Stimulated activated naive B cell treated with anti-CD40 and anti-IgM and Interleukin-4, amounts not matched to agents 10 μg/mL and 1 μg/mL and 100 μg/mL, for 72 hours (primary cell): ENCODE data around the gene TSPYL6.
A peak's percentile ranks its signal among the peaks of the same experiment; 100 is the strongest.

Experiments
- ATAC-seq, 2 donors: fragments of 150-1000 bp; cut with Tn5 transposase; replicated peaks; 2 replicates each; pipeline ENCODE4 v1.10.0; 2021; ENCODE audit warnings: moderate library complexity in 1 of 2
- DNase-seq: peaks from one replicate; pipeline ENCODE4 v3.0.0; 2021
- H3K27ac Mint-ChIP-seq: one replicate; pipeline ENCODE4 v1.8.0; 2022; ENCODE audit warnings: mild to moderate bottlenecking, mixed read lengths
- H3K27me3 Mint-ChIP-seq, 2 donors: one replicate each; pipeline ENCODE4 v1.8.0; 2022; ENCODE audit warnings: mixed read lengths in 2 of 2
- H3K36me3 Mint-ChIP-seq, 2 donors: one replicate each; pipeline ENCODE4 v1.8.0; 2022; ENCODE audit warnings: mixed read lengths in 2 of 2, mild to moderate bottlenecking in 1 of 2
- H3K4me1 Mint-ChIP-seq, 2 donors: one replicate each; pipeline ENCODE4 v1.8.0; 2022; ENCODE audit warnings: mixed read lengths in 2 of 2, mild to moderate bottlenecking in 1 of 2
- H3K4me3 Mint-ChIP-seq, 2 donors: one replicate each; pipeline ENCODE4 v1.8.0; 2022; ENCODE audit warnings: mild to moderate bottlenecking in 2 of 2, mixed read lengths in 2 of 2, moderate library complexity in 1 of 2
- H3K9me3 Mint-ChIP-seq, 2 donors: one replicate each; pipeline ENCODE4 v1.8.0; 2022; ENCODE audit warnings: mixed read lengths in 2 of 2, mild to moderate bottlenecking in 1 of 2

Gene TSPYL6

GRCh38 chr2:54239427-54239826, 16.6 kb downstream of the TSPYL6 start:
- no peak overlapping the region for H3K4me3 Mint-ChIP-seq
- H3K36me3 Mint-ChIP-seq, result peaks cover 5 to 8% of the 10 kb centered on the region in 2 donors
- ATAC-seq (peak in 1 of 2 donors; percentile 22), DNase-seq (no peak)
- H3K27me3 Mint-ChIP-seq, result no peaks in the 10 kb centered on the region
- no peaks in the 10 kb centered on the region for H3K4me1 Mint-ChIP-seq
- peaks cover 4 to 6% of the 10 kb centered on the region in 2 donors for H3K9me3 Mint-ChIP-seq
- H3K27ac Mint-ChIP-seq, result no peak overlapping the region

- Mint-ChIP-seq H3K27ac (no peak overlapping the region), H3K36me3 (peaks cover 7 to 11% of the 10 kb centered on the region in 2 donors), H3K9me3 (peaks cover 7 to 9% of the 10 kb centered on the region in 2 donors), H3K4me1 (no peaks in the 10 kb centered on the region), H3K4me3 (no peak overlapping the region), H3K27me3 (no peaks in the 10 kb centered on the region)
- DNase-seq (no peak), ATAC-seq (no peak)
These were observed 18.6 kb downstream of the TSPYL6 start for GRCh38 chr2:54237428-54237827.

- DNase-seq (no peak), ATAC-seq (no peak)
- Mint-ChIP-seq H3K27me3 (no peaks in the 10 kb centered on the region), H3K4me3 (no peak overlapping the region), H3K4me1 (no peaks in the 10 kb centered on the region), H3K27ac (no peak overlapping the region), H3K36me3 (peaks cover 12 to 16% of the 10 kb centered on the region in 2 donors), H3K9me3 (peaks cover 11 to 12% of the 10 kb centered on the region in 2 donors)
These were observed 22.0 kb downstream of the TSPYL6 start for GRCh38 chr2:54233832-54234649.

- H3K4me1 Mint-ChIP-seq, result peaks cover 0 to 4% of the 10 kb centered on the region in 2 donors
- H3K9me3 Mint-ChIP-seq, result peaks cover 6 to 10% of the 10 kb centered on the region in 2 donors
- peaks cover 13 to 19% of the 10 kb centered on the region in 2 donors for H3K36me3 Mint-ChIP-seq
- ATAC-seq (no peak), DNase-seq (no peak)
- H3K27ac Mint-ChIP-seq, result no peak overlapping the region
- H3K27me3 Mint-ChIP-seq, result no peaks in the 10 kb centered on the region
- H3K4me3 Mint-ChIP-seq, result no peak overlapping the region
These were observed 27.1 kb downstream of the TSPYL6 start for GRCh38 chr2:54228945-54229344.

GRCh38 chr2:54227798-54228197, 28.2 kb downstream of the TSPYL6 start:
- ATAC-seq (no peak), DNase-seq (no peak)
- H3K4me3 Mint-ChIP-seq, result no peak overlapping the region
- peaks cover 6 to 10% of the 10 kb centered on the region in 2 donors for H3K9me3 Mint-ChIP-seq
- H3K27ac Mint-ChIP-seq, result no peak overlapping the region
- peaks cover 14 to 22% of the 10 kb centered on the region in 2 donors for H3K36me3 Mint-ChIP-seq
- H3K27me3 Mint-ChIP-seq, result no peaks in the 10 kb centered on the region
- peaks cover 0 to 4% of the 10 kb centered on the region in 2 donors for H3K4me1 Mint-ChIP-seq

GRCh38 chr2:54226260-54226659, 29.8 kb downstream of the TSPYL6 start:
- Mint-ChIP-seq H3K27me3 (no peaks in the 10 kb centered on the region), H3K4me3 (no peak overlapping the region), H3K27ac (no peak overlapping the region), H3K36me3 (peaks cover 8 to 16% of the 10 kb centered on the region in 2 donors), H3K9me3 (peaks cover 0 to 4% of the 10 kb centered on the region in 2 donors), H3K4me1 (peaks cover 0 to 4% of the 10 kb centered on the region in 2 donors)
- ATAC-seq (no peak), DNase-seq (no peak)

- no peaks in the 10 kb centered on the region for H3K27me3 Mint-ChIP-seq
- peaks cover 0 to 4% of the 10 kb centered on the region in 2 donors for H3K9me3 Mint-ChIP-seq
These were observed 31.0 kb downstream of the TSPYL6 start for GRCh38 chr2:54224997-54225396.

GRCh38 chr2:54213082-54213481, 42.9 kb downstream of the TSPYL6 start:
- H3K4me3 Mint-ChIP-seq, result no peak overlapping the region

More at GRCh38 chr2:54224997-54225396, 31.0 kb downstream of the TSPYL6 start:
- Mint-ChIP-seq H3K27ac (no peak overlapping the region), H3K36me3 (peaks cover 8 to 16% of the 10 kb centered on the region in 2 donors), H3K4me1 (peaks cover 0 to 4% of the 10 kb centered on the region in 2 donors), H3K4me3 (no peak overlapping the region)
- DNase-seq (no peak), ATAC-seq (no peak)

GRCh38 chr2:54212456-54212855, 43.6 kb downstream of the TSPYL6 start:
- Mint-ChIP-seq H3K36me3 (peaks cover 13 to 17% of the 10 kb centered on the region in 2 donors), H3K4me3 (no peak overlapping the region), H3K27ac (no peak overlapping the region), H3K4me1 (no peaks in the 10 kb centered on the region), H3K27me3 (no peaks in the 10 kb centered on the region), H3K9me3 (peaks cover 14% of the 10 kb centered on the region in 2 donors)
- ATAC-seq (no peak), DNase-seq (no peak)

More at GRCh38 chr2:54213082-54213481, 42.9 kb downstream of the TSPYL6 start:
- no peak for DNase-seq
- Mint-ChIP-seq H3K36me3 (peaks cover 12 to 17% of the 10 kb centered on the region in 2 donors), H3K27ac (no peak overlapping the region), H3K9me3 (peaks cover 14% of the 10 kb centered on the region in 2 donors), H3K4me1 (no peaks in the 10 kb centered on the region), H3K27me3 (no peaks in the 10 kb centered on the region)
- ATAC-seq, result no peak

GRCh38 chr2:54209379-54209778, 46.6 kb downstream of the TSPYL6 start:
- H3K36me3 Mint-ChIP-seq, result peaks cover 4 to 12% of the 10 kb centered on the region in 2 donors
- peaks cover 6 to 8% of the 10 kb centered on the region in 2 donors for H3K9me3 Mint-ChIP-seq
- DNase-seq (no peak), ATAC-seq (no peak)
- no peak overlapping the region for H3K4me3 Mint-ChIP-seq
- H3K27me3 Mint-ChIP-seq, result no peaks in the 10 kb centered on the region
- no peak overlapping the region for H3K27ac Mint-ChIP-seq
- peaks cover 0 to 6% of the 10 kb centered on the region in 2 donors for H3K4me1 Mint-ChIP-seq

- no peak for ATAC-seq
- Mint-ChIP-seq H3K4me3 (no peak overlapping the region), H3K4me1 (peaks cover 0 to 6% of the 10 kb centered on the region in 2 donors), H3K27me3 (no peaks in the 10 kb centered on the region), H3K36me3 (peaks cover 2 to 7% of the 10 kb centered on the region in 2 donors), H3K9me3 (peaks cover 3 to 4% of the 10 kb centered on the region in 2 donors), H3K27ac (no peak overlapping the region)
- no peak for DNase-seq
These were observed 47.4 kb downstream of the TSPYL6 start for GRCh38 chr2:54208364-54209240.

GRCh38 chr2:54207666-54208195, 48.3 kb downstream of the TSPYL6 start:
- H3K4me1 Mint-ChIP-seq, result peaks cover 0 to 6% of the 10 kb centered on the region in 2 donors
- no peaks in the 10 kb centered on the region for H3K27me3 Mint-ChIP-seq
- no peak overlapping the region for H3K27ac Mint-ChIP-seq
- ATAC-seq (no peak), DNase-seq (no peak)
- H3K36me3 Mint-ChIP-seq, result peaks cover 2 to 4% of the 10 kb centered on the region in 2 donors
- H3K9me3 Mint-ChIP-seq, result no peaks in the 10 kb centered on the region
- H3K4me3 Mint-ChIP-seq, result no peak overlapping the region

GRCh38 chr2:54206596-54206995, 49.4 kb downstream of the TSPYL6 start:
- H3K27me3 Mint-ChIP-seq, result no peaks in the 10 kb centered on the region
- peaks cover 0 to 3% of the 10 kb centered on the region in 2 donors for H3K9me3 Mint-ChIP-seq
- peak; percentile 62 to 68 for ATAC-seq
- peaks cover 0 to 6% of the 10 kb centered on the region in 2 donors for H3K4me1 Mint-ChIP-seq
- peak overlapping the region in 1 of 2 donors; percentile 54 for H3K4me3 Mint-ChIP-seq
- DNase-seq, result no peak
- H3K36me3 Mint-ChIP-seq, result peaks cover 2 to 9% of the 10 kb centered on the region in 2 donors
- H3K27ac Mint-ChIP-seq, result no peak overlapping the region

- no peak for ATAC-seq
- Mint-ChIP-seq H3K9me3 (peaks cover 0 to 3% of the 10 kb centered on the region in 2 donors), H3K4me3 (no peak overlapping the region), H3K27ac (no peak overlapping the region), H3K27me3 (no peaks in the 10 kb centered on the region), H3K36me3 (peaks cover 2 to 10% of the 10 kb centered on the region in 2 donors), H3K4me1 (peaks cover 0 to 6% of the 10 kb centered on the region in 2 donors)
- no peak for DNase-seq
These were observed 51.6 kb downstream of the TSPYL6 start for GRCh38 chr2:54204476-54204875.
